IPS-18a (cell line): ENCODE measurements around the gene UVRAG.
"Not testable (repeated sequence)": the region's sequence is repeated elsewhere in the genome, so short reads cannot be mapped to it uniquely, and the experiment has no call there.

ENCODE experiments used
- H3K27ac ChIP-seq: one replicate; pipeline ENCODE4 v1.5.1; 2013; ENCODE audit warnings: low read length
- H3K27me3 ChIP-seq: one replicate; pipeline ENCODE4 v1.6.1; 2013; ENCODE audit warnings: mild to moderate bottlenecking, low read length; ENCODE audit not compliant: control insufficient read depth, insufficient read depth
- H3K36me3 ChIP-seq: one replicate; pipeline ENCODE4 v1.6.1; 2013; ENCODE audit warnings: low read depth, low read length; ENCODE audit not compliant: control insufficient read depth
- H3K4me1 ChIP-seq: one replicate; pipeline ENCODE4 v1.6.1; 2013; ENCODE audit warnings: low read depth, low read length; ENCODE audit not compliant: control insufficient read depth
- H3K4me3 ChIP-seq: one replicate; pipeline ENCODE4 v1.5.1; 2013; ENCODE audit warnings: low read length
- H3K9ac ChIP-seq: one replicate; pipeline ENCODE4 v1.6.1; 2013; ENCODE audit warnings: mild to moderate bottlenecking, low read length, moderate library complexity
- H3K9me3 ChIP-seq: one replicate; pipeline ENCODE4 v1.6.1; 2013; ENCODE audit warnings: low read depth, low read length; ENCODE audit not compliant: control insufficient read depth

The UVRAG gene

DNA sequence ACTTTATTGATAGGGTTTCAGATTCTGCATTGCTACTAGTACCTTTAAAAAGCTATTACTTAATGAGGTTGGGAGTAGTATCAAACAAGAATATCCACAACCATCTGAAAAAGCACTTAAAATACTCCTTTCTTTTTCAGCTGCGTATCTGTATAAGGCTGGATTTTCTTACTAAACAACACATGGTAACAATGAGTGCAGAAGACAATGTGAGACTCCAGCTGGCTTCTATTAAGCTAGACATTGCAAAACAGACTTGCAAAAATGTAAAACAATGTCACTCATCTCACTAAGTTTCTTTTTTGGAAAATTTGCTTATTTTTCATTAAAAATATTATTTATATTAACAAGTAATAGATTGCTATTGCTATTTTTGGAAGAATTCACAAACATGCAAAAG is 258.7 kb downstream of the UVRAG start:
- Histone ChIP-seq H3K27me3 (no peaks in the 10 kb centered on the region), H3K4me1 (no peaks in the 10 kb centered on the region), H3K36me3 (no peaks in the 10 kb centered on the region), H3K27ac (no peak overlapping the region), H3K4me3 (no peak overlapping the region), H3K9ac (no peak overlapping the region), H3K9me3 (no peaks in the 10 kb centered on the region)

DNA sequence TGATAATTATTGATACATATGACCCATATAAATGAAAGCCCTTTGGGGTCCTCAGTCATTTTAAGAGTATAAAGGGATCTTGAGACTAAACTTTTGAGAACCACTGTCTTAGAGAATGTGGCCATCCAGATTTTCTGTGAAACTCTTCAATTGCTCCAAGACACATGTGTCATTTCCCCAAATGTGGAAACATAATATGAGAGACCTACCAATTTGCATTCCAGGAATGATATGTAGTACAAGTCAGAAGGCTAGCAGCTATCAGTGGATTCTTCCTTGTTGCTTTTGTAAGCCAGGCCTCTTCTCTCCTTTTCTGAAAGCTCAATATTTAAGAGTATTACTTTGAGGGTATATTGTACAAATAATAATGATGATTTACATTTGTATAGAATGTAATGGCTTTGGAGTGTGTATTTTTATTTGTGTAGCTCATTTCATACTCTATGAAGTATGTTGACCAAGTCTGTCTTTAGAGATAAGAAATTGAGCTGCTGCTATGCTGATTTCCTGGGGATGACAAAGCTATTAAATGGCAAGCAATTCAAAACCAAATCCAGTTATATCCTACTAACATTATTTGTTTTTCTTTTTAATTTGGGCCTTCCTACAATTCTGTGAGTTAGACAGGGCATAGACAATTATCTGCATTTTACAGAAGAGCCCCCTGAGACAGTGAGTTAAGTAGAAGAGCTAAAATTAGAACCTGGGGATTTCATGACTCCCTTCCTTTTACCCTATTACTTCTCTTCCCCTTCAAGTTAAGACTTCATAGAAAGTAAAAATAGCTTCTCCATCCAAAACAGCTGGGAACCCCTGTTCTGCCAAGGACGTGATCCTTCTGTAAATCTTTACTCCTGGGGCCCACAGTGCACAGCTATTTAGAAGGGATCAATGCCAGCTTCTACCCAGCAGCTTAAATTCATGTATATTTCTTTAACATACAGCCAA is 259.4 kb downstream of the UVRAG start:
- Histone ChIP-seq H3K4me3 (no peak overlapping the region), H3K9me3 (no peaks in the 10 kb centered on the region), H3K36me3 (no peaks in the 10 kb centered on the region), H3K9ac (no peak overlapping the region), H3K4me1 (no peaks in the 10 kb centered on the region), H3K27ac (no peak overlapping the region), H3K27me3 (no peaks in the 10 kb centered on the region)

DNA sequence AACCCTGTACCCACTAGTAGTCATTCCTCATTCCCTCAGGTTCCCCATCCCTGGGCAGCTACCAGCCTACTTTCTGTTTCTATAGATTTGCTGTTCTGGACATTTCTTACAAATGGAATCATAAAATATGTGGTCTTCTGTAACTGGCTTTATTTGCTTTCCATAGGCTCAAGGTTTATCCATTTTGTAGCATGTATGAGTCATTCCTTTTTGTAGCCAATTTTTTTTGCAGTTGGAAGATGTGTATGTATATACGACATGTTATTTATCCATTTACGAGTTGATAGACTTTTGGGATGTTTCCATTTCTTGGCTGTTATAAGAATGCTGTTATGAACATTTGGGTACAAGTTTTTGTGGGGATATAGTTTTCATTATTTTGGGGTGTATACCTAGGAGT is 260.7 kb downstream of the UVRAG start:
- H3K27me3 ChIP-seq = no peaks in the 10 kb centered on the region
- H3K9ac ChIP-seq = no peak overlapping the region
- H3K4me1 ChIP-seq = no peaks in the 10 kb centered on the region
- no peak overlapping the region for H3K27ac ChIP-seq
- H3K9me3 ChIP-seq = no peaks in the 10 kb centered on the region
- H3K36me3 ChIP-seq = no peaks in the 10 kb centered on the region
- H3K4me3 ChIP-seq = no peak overlapping the region

DNA sequence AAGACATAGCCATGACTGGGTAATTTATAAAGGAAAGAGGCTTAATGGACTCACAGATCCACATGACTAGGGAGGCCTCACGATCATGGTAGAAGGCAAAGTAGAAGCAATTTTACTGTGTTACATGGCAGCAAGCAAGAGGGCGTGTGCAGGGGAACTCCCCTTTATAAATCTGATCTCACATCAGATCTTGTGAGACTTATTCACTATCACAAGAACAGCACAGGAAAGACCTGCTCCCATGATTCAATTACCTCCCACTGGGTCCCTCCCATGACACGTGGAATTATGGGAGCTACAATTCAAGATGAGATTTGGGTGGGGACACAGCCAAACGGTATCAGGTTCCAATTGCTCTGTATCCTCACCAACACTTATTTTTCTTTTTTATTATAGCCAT is 261.2 kb downstream of the UVRAG start:
- H3K36me3 ChIP-seq, H3K9me3 ChIP-seq, H3K4me3 ChIP-seq, H3K9ac ChIP-seq, H3K4me1 ChIP-seq, H3K27ac ChIP-seq, H3K27me3 ChIP-seq: not testable (repeated sequence)

DNA sequence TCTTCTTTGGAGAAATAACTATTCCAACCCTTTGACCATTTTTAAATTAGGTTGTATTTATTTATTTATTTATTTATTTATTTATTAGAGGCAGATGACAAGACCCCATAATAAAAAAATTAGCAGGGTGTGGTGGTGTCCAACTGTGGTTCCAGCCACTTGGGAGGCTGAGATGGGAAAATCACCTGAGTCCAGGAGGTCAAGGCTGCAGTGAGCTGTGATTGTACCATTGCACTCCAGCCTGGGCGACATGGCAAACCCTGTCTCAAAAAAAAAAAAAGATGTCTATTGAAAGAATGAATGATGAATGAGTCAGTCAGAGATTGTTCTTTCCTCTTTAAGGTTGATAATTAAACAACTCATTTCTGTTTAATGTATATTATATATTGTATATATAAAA is 261.7 kb downstream of the UVRAG start:
- Histone ChIP-seq H3K9me3 (no peaks in the 10 kb centered on the region), H3K36me3 (no peaks in the 10 kb centered on the region), H3K4me3 (no peak overlapping the region), H3K27me3 (no peaks in the 10 kb centered on the region), H3K9ac (no peak overlapping the region), H3K27ac (no peak overlapping the region), H3K4me1 (no peaks in the 10 kb centered on the region)

DNA sequence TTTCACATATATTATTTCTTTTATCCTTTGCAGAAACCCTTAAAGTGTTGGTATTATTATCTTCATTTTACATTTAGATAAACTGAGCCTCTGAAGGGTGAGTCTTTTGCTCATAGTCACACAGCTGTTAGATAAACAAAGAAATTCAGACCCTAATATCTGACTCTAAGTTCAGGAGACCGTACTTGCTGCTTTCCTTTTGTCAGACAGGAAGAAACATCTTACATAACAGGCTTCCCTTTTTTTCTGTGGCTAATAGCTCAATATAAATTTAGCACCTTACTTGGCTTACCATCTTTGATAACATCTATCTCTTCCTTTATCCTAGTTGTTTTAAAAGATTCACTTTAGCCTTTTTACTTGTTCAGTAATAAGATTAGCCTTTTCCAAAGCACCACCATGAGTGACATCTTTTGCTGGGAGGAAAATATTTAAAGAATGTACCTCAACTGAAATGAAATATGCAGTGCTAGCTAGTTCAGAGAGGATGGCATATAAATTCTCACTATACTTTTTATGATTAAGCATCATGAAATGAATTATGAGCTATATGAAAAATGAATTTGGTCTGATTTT is 262.7 kb downstream of the UVRAG start:
- H3K4me3 ChIP-seq = no peak overlapping the region
- H3K27ac ChIP-seq = no peak overlapping the region
- no peak overlapping the region for H3K9ac ChIP-seq
- no peaks in the 10 kb centered on the region for H3K27me3 ChIP-seq
- no peaks in the 10 kb centered on the region for H3K9me3 ChIP-seq
- no peaks in the 10 kb centered on the region for H3K36me3 ChIP-seq
- H3K4me1 ChIP-seq = no peaks in the 10 kb centered on the region

DNA sequence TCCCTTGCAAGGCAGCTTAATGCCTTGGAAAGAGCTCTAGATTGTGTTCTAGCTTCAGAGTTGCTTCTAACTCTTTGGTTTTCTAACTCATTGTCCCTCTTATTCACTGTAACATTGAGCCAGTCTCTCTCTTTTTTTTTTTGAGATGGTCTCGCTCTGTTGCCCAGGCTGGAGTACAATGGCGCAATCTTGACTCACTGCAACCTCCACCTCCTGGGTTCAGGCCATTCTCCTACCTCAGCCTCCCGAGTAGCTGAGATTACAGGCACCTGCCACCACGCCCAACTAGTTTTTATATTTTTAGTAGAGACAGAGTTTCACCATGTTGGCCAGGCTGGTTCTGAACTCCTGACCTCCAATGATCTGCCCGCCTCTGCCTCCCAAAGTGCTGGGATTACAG is 266.1 kb downstream of the UVRAG start:
- H3K9ac ChIP-seq, H3K36me3 ChIP-seq, H3K27me3 ChIP-seq, H3K4me3 ChIP-seq, H3K4me1 ChIP-seq, H3K9me3 ChIP-seq, H3K27ac ChIP-seq: not testable (repeated sequence)

DNA sequence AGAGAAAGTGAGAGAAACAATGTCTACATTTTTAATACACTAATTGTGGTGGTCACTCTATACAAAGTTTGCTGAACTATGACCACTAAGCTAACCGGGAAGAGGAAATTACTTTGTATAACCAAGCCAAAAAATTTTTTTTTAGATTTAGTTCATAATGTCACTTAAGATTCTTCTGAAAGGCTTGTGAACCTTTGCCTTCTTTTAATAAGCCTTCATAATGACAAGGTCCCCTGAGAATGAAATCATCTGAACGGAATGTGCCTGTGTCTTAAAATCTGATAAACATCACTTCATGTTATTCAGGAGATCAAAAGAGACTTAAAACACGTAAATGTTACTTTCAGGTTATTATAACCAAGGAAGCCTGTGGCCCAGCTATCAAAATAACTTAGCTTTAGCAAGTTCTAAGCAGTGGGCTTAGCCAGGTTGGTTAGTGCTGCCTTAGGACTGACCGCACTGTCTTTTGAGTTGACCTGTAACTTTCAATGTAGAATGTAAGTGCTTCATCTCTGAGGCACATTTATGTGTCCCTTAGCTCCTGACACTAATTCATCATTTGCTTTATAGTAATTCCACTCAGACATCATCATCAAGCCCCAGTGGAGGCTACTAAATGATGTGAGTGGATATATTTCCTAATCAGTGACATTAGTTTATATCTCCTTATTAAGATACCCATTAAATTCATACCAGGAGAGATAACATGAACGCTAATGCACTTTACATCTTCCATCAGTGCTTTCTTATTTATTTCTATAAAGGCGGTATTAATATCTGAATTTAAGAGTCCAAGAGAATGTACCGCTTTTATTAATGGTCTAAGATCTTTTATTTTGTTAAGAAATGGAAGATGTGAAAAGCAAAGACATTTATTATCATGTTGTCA is 268.8 kb downstream of the UVRAG start:
- Histone ChIP-seq H3K36me3 (no peaks in the 10 kb centered on the region), H3K4me3 (no peak overlapping the region), H3K27ac (no peak overlapping the region)

DNA sequence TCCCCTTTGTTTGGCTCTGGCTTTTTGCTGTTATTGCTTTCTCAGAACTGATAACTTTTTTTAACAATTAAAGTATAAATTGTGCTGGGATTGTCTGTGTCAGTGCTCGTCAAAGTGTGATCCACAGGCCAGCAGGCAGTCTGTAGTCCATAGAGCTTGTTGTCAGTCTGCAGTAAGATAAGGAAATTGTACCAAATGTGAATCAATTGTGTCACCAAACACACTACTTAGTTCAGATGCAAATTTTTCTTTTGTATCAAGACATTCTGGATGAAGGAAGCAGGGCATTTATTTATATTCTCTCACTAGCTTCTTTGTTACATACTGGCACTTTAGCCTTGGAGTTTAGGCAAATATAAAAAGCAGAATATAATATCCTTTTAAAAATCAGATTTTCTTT is 270.3 kb downstream of the UVRAG start:
- Histone ChIP-seq H3K27me3 (no peaks in the 10 kb centered on the region), H3K27ac (no peak overlapping the region), H3K4me3 (no peak overlapping the region), H3K9me3 (no peaks in the 10 kb centered on the region), H3K36me3 (no peaks in the 10 kb centered on the region), H3K9ac (no peak overlapping the region), H3K4me1 (peaks cover 9% of the 10 kb centered on the region)

More for the DNA sequence above, 268.8 kb downstream of the UVRAG start:
- no peak overlapping the region for H3K9ac ChIP-seq
- peaks cover 9% of the 10 kb centered on the region for H3K4me1 ChIP-seq
- H3K9me3 ChIP-seq = no peaks in the 10 kb centered on the region
- no peaks in the 10 kb centered on the region for H3K27me3 ChIP-seq

DNA sequence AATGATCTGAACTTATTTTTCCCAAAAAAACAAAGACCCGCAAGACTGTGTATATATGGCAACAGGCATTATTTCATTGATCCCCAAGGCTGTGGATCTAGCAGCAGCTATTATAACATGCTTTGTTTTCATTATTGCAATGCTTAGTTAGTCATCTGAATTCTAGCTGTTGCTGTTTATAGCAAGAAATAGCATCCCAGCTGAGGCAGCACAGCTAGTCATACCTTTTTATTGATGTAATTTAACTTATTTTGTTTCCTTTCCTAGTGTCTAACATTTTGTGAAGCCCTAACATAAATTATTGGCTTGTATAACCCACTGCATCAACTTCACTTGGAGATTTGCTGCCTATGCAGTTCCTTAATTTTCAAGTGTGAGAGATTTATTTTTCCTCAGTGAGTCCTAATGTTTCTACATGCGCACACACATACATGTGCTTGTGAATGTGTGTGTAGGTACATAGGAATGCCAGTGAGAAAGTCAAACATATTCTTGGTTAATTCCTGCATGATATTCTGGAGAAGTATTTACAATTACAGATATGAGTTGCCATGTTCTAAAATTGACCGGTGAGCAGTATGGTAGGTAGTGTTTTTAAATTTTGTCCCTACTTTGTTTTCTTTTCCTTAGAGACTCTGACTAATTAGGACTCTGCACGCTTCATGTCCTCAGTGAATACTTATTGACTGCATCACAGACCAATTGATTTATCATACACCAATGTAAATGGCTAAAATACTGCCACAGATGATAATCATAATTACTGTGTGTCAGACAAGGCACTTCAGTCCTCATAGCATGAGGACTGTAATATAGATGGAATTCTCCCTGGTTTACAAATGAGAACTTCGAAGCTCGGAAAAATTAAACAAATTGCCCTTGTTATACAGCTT is 272.0 kb downstream of the UVRAG start:
- no peak overlapping the region for H3K27ac ChIP-seq
- no peaks in the 10 kb centered on the region for H3K9me3 ChIP-seq
- peaks cover 9% of the 10 kb centered on the region for H3K4me1 ChIP-seq
- H3K27me3 ChIP-seq = no peaks in the 10 kb centered on the region
- H3K9ac ChIP-seq = no peak overlapping the region
- H3K4me3 ChIP-seq = no peak overlapping the region
- no peaks in the 10 kb centered on the region for H3K36me3 ChIP-seq

DNA sequence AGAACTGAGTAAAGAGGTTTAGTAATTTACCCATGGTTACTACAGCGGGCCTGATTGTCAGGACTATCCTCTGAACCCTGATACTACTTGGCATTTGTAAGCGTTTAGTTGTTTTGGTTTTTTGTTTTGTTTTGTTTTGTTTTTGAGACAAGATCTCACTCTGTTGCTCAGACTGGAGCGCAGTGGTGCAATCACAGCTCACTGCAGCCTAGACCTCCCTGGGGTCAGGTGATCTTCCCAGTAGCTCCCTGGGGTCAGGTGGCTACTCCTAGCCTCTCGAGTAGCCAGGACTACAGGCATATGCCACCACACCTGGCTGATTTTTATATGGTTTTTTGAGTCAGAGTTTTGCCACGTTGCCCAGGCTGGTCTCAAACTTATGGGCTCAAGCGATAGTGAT is 272.7 kb downstream of the UVRAG start:
- Histone ChIP-seq H3K9ac (no peak overlapping the region), H3K9me3 (no peaks in the 10 kb centered on the region), H3K27ac (no peak overlapping the region)

More for the DNA sequence above, 272.7 kb downstream of the UVRAG start:
- H3K4me3 ChIP-seq = no peak overlapping the region
- no peaks in the 10 kb centered on the region for H3K36me3 ChIP-seq
- H3K4me1 ChIP-seq = peaks cover 9% of the 10 kb centered on the region
- no peaks in the 10 kb centered on the region for H3K27me3 ChIP-seq
